ENCODE results near the gene SLC2A9. TPM values are rescaled to one million over a fixed set of nuclear protein-coding genes. Genes with fewer than 3 reads are reported as not detected.
A peak's percentile ranks its signal among the peaks of the same experiment; 100 is the strongest.

Gene SLC2A9
- total and polyA plus RNA-seq, 8 donors, result 0.61 to 35.3 (median 2.7) TPM

- no peaks in the 10 kb centered on the region for H3K36me3 ChIP-seq
- TF ChIP-seq POLR2A (IDR thresholded peaks at IDR 0.05), result no peak
- no peak for TF ChIP-seq EP300 (IDR thresholded peaks at IDR 0.05)
- TF ChIP-seq POLR2AphosphoS5 (IDR thresholded peaks at IDR 0.05), result no peak
- no peak for TF ChIP-seq CTCF (IDR thresholded peaks at IDR 0.05)
- H3K4me1 ChIP-seq, result peaks cover 15 to 47% (median 20%) of the 10 kb centered on the region in 4 donors
- 71 to 81% (median 76%) methylated on average over 13 to 14 of the region's 14 CpGs for WGBS, 5 donors
- DNase-seq, result no peak
- H3K9me3 ChIP-seq, result no peaks in the 10 kb centered on the region
- intact Hi-C loops (cut with DNase I; ENCODE audit: low total_unique reads), result loop anchor here (10.0 kb wide), 1 partner anchor 328 kb away; no protein-coding TSS in a partner anchor
- no peaks in the 10 kb centered on the region for H3K27me3 ChIP-seq
- H3K27ac ChIP-seq, result peak overlapping the region in 2 of 5 donors; percentile 41 to 59
- H3K4me3 ChIP-seq, result no peak overlapping the region
Measured at GRCh38 chr4:10022346-10023049, 1.2 kb upstream of the SLC2A9 start.

DNA sequence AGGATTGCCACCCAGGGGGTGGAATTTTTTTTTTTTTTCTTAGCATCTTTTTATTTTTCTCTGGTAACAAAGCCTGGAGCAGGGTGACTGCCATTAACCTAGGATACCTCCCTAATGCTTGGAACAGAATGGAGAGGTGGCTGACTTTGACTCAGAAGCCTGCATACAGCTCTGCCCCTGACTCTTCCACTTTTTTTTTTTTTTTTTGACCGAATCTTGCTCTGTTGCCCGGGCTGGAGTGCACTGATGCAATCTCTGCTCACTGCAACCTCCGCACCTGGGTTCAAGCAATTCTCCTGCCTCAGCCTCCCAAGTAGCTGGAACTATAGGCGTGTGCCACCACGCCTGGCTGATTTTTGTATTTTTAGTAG lies 341 bp upstream of the SLC2A9 start:
- H3K9me3 ChIP-seq, result no peaks in the 10 kb centered on the region
- WGBS, 5 donors, result 82 to 92% (median 86%) methylated on average over 5 of the region's 5 CpGs
- no peak for TF ChIP-seq EP300 (IDR thresholded peaks at IDR 0.05)
- TF ChIP-seq CTCF (IDR thresholded peaks at IDR 0.05), result no peak
- TF ChIP-seq POLR2AphosphoS5 (IDR thresholded peaks at IDR 0.05), result no peak
- no peak for TF ChIP-seq POLR2A (IDR thresholded peaks at IDR 0.05)
- H3K36me3 ChIP-seq, result no peaks in the 10 kb centered on the region
- no peak overlapping the region for H3K4me3 ChIP-seq
- intact Hi-C loops (cut with DNase I; ENCODE audit: low total_unique reads), result loop anchor here (10.0 kb wide), 1 partner anchor 327 kb away; no protein-coding TSS in a partner anchor
- DNase-seq, result no peak
- peak overlapping the region in 4 of 5 donors; percentile 59 to 90 (median 86) for H3K27ac ChIP-seq
- no peaks in the 10 kb centered on the region for H3K27me3 ChIP-seq
- H3K4me1 ChIP-seq, result peaks cover 15 to 47% (median 20%) of the 10 kb centered on the region in 4 donors

DNA sequence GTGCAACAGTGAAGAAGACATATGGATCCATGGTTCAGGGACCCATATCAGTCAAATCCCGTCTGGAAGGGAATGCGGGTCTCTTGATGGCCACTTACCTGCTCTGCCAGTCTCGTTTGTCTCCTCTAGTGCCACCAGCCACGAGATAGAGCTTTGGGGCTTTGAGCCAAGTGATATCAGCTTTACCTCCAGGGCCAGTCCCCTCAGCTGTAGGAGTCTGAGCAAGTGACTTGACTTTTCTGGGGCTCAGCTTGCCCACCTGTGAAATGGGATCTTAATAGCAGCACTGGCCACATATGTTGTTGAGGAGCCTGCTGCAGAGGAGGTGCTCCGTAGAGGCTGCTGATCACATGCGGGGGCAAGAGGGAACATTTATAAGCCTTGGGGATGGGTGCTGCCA lies 1.2 kb downstream of the SLC2A9 start:
- peak overlapping the region in 4 of 5 donors; percentile 81 to 90 (median 90) for H3K27ac ChIP-seq
- intact Hi-C loops (cut with DNase I; ENCODE audit: low total_unique reads), result loop anchor here (10.0 kb wide), 1 partner anchor 325 kb away; no protein-coding TSS in a partner anchor
- no peaks in the 10 kb centered on the region for H3K27me3 ChIP-seq
- peaks cover 15 to 47% (median 20%) of the 10 kb centered on the region in 4 donors for H3K4me1 ChIP-seq
- no peak for TF ChIP-seq CTCF (IDR thresholded peaks at IDR 0.05)
- TF ChIP-seq POLR2A (IDR thresholded peaks at IDR 0.05), result no peak
- TF ChIP-seq EP300 (IDR thresholded peaks at IDR 0.05), result no peak
- 58 to 77% (median 68%) methylated on average over 6 of the region's 6 CpGs for WGBS, 5 donors
- no peak for DNase-seq
- H3K4me3 ChIP-seq, result no peak overlapping the region
- no peaks in the 10 kb centered on the region for H3K9me3 ChIP-seq
- H3K36me3 ChIP-seq, result no peaks in the 10 kb centered on the region

- TF ChIP-seq CTCF (IDR thresholded peaks at IDR 0.05) (no peak), EP300 (IDR thresholded peaks at IDR 0.05) (peak; percentile 68), POLR2AphosphoS5 (IDR thresholded peaks at IDR 0.05) (peak in 1 of 3 donors; percentile 51)
- H3K9me3 ChIP-seq, result no peaks in the 10 kb centered on the region
- no peaks in the 10 kb centered on the region for H3K27me3 ChIP-seq
- peaks cover 15 to 47% (median 20%) of the 10 kb centered on the region in 4 donors for H3K4me1 ChIP-seq
- intact Hi-C loops (cut with DNase I; ENCODE audit: low total_unique reads), result loop anchor here (5.0 to 10.0 kb wide), 2 partner anchors 257 to 325 kb away; no protein-coding TSS in a partner anchor
- no peak for DNase-seq
- H3K4me3 ChIP-seq, result peak overlapping the region; percentile 38 to 49 (median 44)
- 62 to 74% (median 65%) methylated on average over 7 to 9 of the region's 9 CpGs for WGBS, 5 donors
- peak overlapping the region; percentile 77 to 90 (median 90) for H3K27ac ChIP-seq
- no peaks in the 10 kb centered on the region for H3K36me3 ChIP-seq
Measured at GRCh38 chr4:10019521-10020051, 1.7 kb downstream of the SLC2A9 start.

All from stomach (tissue), 9 donors.